Measurements from ENCODE around the gene SV2B.

The SV2B gene

DNA sequence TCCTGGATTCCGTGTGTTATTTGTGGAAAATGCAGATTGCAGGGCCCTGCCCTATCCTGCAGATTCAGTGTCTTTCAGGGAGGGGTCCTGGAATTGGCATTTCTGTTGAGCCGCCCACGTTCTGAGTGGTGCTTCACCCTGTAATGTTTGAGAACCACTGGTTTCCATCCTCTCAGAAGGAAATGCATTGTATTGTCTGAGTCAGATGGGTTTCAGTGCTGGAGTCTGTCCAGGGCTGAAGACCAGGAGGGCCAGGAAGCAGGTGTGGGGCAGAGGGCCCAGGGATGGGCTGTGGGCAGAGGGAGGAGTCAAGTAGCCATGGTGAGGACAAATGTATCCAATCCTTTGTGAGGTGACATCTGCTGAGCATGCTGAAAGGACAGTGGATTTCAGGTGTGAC lies 123.8 kb downstream of the SV2B start:
- H3K4me3 ChIP-seq (ENCODE audit: low read depth, low read length) = no peak overlapping the region
- DNase-seq (ENCODE audit: low read depth) = no peak

GRCh38 chr15:91224755-91225380 lies 124.8 kb downstream of the SV2B start:
- no peak overlapping the region for H3K4me3 ChIP-seq (ENCODE audit: low read depth, low read length)
- DNase-seq (ENCODE audit: low read depth) = no peak

GRCh38 chr15:91225741-91226140 lies 125.7 kb downstream of the SV2B start:
- no peak for DNase-seq (ENCODE audit: low read depth)
- no peak overlapping the region for H3K4me3 ChIP-seq (ENCODE audit: low read depth, low read length)

DNA sequence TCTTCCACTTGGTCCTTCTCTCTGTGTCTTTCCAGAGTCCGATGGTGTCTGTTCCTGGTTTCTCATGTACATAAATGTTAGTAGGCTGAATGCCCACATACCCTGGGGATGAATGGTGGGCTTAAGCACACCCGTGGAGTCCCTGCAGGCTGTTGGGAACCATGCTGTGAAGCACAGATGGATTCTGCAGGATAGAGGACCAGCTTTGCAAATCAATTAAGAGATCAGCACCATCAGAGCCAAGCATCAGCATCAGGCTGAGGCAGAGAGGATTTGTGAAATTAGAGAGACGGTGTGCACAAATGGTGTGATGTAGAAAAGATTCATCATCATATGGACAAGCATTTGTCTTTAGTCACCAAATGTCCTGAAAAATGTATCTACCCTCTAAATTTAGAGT lies 127.1 kb downstream of the SV2B start:
- H3K4me3 ChIP-seq (ENCODE audit: low read depth, low read length) = no peak overlapping the region
- no peak for DNase-seq (ENCODE audit: low read depth)

- no peak overlapping the region for H3K4me3 ChIP-seq (ENCODE audit: low read depth, low read length)
- no peak for DNase-seq (ENCODE audit: low read depth)
These were observed 127.7 kb downstream of the SV2B start for GRCh38 chr15:91227766-91228165.

DNA sequence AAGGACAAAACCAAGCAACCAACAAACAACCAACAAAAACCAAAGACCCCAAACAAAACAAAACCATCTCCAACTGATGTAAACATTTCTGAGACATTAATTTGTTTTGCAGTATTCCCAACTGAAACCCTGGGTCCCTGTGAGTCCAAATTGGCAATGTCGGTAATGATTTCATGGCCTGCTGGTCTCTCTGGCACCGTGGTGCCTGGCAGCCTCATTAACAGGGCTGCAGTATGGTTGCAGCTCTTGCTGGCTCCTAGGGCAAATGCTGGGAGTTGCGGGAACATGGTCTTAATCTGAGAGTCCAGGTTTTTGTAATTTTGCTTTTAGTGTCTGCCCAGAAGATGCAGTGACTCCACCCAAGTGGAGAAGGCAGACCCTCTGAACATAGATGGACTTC lies 128.3 kb downstream of the SV2B start:
- no peak for DNase-seq (ENCODE audit: low read depth)
- H3K4me3 ChIP-seq (ENCODE audit: low read depth, low read length) = no peak overlapping the region

GRCh38 chr15:91228890-91229289 lies 128.8 kb downstream of the SV2B start:
- no peak for DNase-seq (ENCODE audit: low read depth)
- H3K4me3 ChIP-seq (ENCODE audit: low read depth, low read length) = no peak overlapping the region

DNA sequence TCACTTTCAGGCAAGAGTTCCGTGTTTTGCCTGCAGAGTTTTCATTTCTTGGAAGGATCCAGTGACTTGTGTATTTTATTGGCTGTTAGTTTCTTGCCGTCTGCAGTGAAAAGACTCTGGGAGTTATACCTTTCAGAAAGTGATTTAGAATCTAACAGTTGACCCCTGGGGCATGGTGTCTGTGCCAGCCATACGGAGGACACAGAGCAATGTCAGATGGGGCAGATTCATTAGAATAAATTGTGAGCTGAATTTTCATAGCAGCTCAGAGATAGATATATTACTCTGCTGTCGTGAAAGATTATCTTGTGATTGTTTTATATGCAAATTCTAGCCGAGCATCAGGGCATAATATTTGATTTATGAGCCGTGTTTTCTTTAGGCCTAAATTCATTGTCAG lies 131.6 kb downstream of the SV2B start:
- H3K4me3 ChIP-seq (ENCODE audit: low read depth, low read length) = no peak overlapping the region
- DNase-seq (ENCODE audit: low read depth) = no peak

GRCh38 chr15:91234759-91235158 lies 134.7 kb downstream of the SV2B start:
- H3K4me3 ChIP-seq (ENCODE audit: low read depth, low read length) = no peak overlapping the region
- no peak for DNase-seq (ENCODE audit: low read depth)

- H3K4me3 ChIP-seq (ENCODE audit: low read depth, low read length) = no peak overlapping the region
- DNase-seq (ENCODE audit: low read depth) = no peak
These were observed 135.3 kb downstream of the SV2B start for GRCh38 chr15:91235376-91235775.

DNA sequence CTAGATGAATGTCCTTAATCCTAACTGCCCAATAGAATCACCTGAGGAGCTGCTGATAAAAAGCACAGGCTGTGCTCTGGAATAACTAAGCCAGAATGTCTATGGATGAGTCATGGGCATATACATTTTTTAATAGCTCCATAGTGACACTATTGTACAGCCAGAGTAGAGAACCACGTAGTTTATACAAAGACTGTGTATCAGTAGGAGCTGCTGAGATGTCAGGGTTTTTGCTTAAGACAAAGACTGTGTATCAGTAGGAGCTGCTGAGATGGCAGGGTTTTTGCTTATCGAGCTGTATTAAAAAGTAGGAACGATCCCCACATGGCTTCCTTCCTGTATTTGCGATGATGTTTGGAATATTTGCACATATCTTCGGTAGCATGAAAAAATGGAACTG lies 137.4 kb downstream of the SV2B start:
- no peak for DNase-seq (ENCODE audit: low read depth)
- H3K4me3 ChIP-seq (ENCODE audit: low read depth, low read length) = no peak overlapping the region

DNA sequence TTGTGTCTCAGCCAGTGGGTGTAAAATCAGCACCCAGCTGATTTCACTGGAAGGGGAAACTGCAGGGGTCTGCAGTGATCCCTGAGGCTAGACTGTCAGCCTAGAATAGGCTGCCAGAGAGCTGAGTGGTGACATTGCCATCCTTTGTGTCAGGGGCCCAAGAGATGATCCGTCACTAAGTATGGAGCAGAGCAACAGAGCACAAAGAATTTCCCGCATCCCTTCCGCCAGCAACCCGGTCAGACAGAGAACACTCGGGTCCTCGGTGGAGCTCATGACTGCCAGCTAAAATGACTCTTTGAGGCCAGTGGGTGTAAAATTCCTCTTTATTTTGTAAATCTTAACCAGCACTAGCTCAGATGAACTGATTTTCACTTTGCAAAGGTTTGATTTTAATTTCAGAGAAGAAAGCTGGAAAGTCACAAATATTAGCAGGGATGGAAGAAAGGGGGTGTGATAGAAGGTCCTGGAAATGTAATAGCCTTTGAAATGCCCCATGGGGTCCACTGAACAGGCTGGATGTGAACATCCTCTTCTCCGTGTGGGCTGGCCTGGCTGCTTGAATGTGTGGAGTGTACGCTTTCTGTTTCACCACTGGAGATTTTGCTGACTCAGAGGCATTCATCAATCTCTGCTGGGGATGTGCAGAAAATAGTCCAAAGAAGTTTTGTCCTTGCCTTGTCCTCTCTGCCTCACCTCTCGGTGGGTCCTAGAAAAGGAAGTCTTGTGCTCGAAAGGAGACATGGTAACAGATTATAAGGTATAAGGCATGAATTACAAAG lies 138.8 kb downstream of the SV2B start:
- H3K4me3 ChIP-seq (ENCODE audit: low read depth, low read length) = no peak overlapping the region
- no peak for DNase-seq (ENCODE audit: low read depth)

- DNase-seq (ENCODE audit: low read depth) = no peak
- no peak overlapping the region for H3K4me3 ChIP-seq (ENCODE audit: low read depth, low read length)
These were observed 143.8 kb downstream of the SV2B start for GRCh38 chr15:91243826-91244225.

DNA sequence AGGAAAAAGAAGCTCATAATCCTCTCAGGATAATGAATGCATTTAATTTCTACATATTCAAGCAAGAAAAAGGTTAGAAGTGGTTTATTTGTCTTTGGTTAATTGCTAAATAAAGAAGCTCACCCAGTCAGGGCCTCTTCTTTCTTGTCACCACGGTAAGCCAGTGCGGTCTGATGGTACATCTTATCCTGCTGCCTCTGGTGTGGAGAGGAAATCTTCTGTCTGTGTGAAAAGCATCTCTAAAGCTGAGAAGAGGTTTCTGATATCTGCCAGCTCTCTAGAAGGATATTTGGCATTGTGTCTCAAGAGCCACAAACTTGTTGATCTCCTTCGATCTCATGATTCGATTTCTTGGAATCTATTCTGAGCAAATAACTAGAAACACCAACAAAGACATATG lies 144.9 kb downstream of the SV2B start:
- no peak for DNase-seq (ENCODE audit: low read depth)
- no peak overlapping the region for H3K4me3 ChIP-seq (ENCODE audit: low read depth, low read length)

- no peak for DNase-seq (ENCODE audit: low read depth)
- no peak overlapping the region for H3K4me3 ChIP-seq (ENCODE audit: low read depth, low read length)
These were observed 146.9 kb downstream of the SV2B start for GRCh38 chr15:91246998-91247397.

GRCh38 chr15:91249591-91249990 lies 149.5 kb downstream of the SV2B start:
- H3K4me3 ChIP-seq (ENCODE audit: low read depth, low read length) = no peak overlapping the region
- DNase-seq (ENCODE audit: low read depth) = no peak

GRCh38 chr15:91252322-91252721 lies 152.3 kb downstream of the SV2B start:
- DNase-seq (ENCODE audit: low read depth) = no peak
- no peak overlapping the region for H3K4me3 ChIP-seq (ENCODE audit: low read depth, low read length)

GRCh38 chr15:91252756-91253155 lies 152.7 kb downstream of the SV2B start:
- no peak overlapping the region for H3K4me3 ChIP-seq (ENCODE audit: low read depth, low read length)
- DNase-seq (ENCODE audit: low read depth) = no peak

- H3K4me3 ChIP-seq (ENCODE audit: low read depth, low read length) = no peak overlapping the region
- no peak for DNase-seq (ENCODE audit: low read depth)
These were observed 153.5 kb downstream of the SV2B start for GRCh38 chr15:91253605-91254004.

DNA sequence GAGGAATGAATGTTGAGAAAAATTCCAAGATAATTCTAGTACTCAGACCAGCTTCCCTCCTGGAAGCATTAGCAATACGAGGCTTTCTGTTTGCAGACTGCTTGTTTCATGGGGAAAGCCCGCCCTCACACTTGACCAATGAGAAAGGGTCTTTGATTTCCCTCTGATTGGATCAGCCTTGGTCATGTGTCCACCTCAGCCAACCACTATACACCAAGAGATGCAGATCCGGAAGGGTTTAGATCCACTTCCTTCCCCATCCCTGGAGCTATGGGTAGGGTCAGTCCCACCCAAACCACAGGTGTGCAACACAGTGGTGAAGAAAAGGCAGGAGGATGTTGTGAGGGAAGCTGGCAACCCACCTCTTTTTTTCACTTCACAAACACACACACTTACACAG lies 154.7 kb downstream of the SV2B start:
- H3K4me3 ChIP-seq (ENCODE audit: low read depth, low read length) = no peak overlapping the region
- DNase-seq (ENCODE audit: low read depth) = no peak

- H3K4me3 ChIP-seq (ENCODE audit: low read depth, low read length) = no peak overlapping the region
- DNase-seq (ENCODE audit: low read depth) = no peak
These were observed 155.7 kb downstream of the SV2B start for GRCh38 chr15:91255670-91256192.

All from skeletal muscle cell (primary cell).